Subcutaneous abdominal adipose tissue (tissue), 5 donors: ENCODE data around the gene ABCG4.
"Not testable (repeated sequence)": the region's sequence is repeated elsewhere in the genome, so short reads cannot be mapped to it uniquely, and the experiment has no call there.

Source experiments
- H3K27ac ChIP-seq: one replicate; pipeline ENCODE4 v1.7.0; 2013; ENCODE audit warnings: low read depth, mild to moderate bottlenecking, inconsistent platforms, low read length, moderate library complexity
- H3K27me3 ChIP-seq, 5 donors: one replicate each; pipeline ENCODE4 v1.7.0; 2013; ENCODE audit warnings: low read length in 5 of 5, inconsistent platforms in 1 of 5; ENCODE audit not compliant: control insufficient read depth in 5 of 5, insufficient read depth in 4 of 5
- H3K36me3 ChIP-seq, 5 donors: one replicate each; pipeline ENCODE4 v1.7.0; 2013; ENCODE audit warnings: low read length in 5 of 5; ENCODE audit not compliant: control insufficient read depth in 5 of 5, insufficient read depth in 5 of 5
- H3K4me1 ChIP-seq, 5 donors: one replicate each; pipeline ENCODE4 v1.7.0; 2013; ENCODE audit warnings: low read length in 5 of 5, mild to moderate bottlenecking in 3 of 5, moderate library complexity in 1 of 5; ENCODE audit not compliant: control insufficient read depth in 5 of 5, insufficient read depth in 5 of 5
- H3K4me3 ChIP-seq, 5 donors: one replicate each; pipeline ENCODE4 v1.7.0; 2013; ENCODE audit warnings: low read length in 5 of 5, low read depth in 1 of 5
- H3K9ac ChIP-seq, 5 donors: one replicate each; pipeline ENCODE4 v1.7.0; 2013; ENCODE audit warnings: low read length in 5 of 5, mild to moderate bottlenecking in 4 of 5, moderate library complexity in 3 of 5
- H3K9me3 ChIP-seq, 5 donors: one replicate each; pipeline ENCODE4 v1.7.0; 2013; ENCODE audit warnings: low read length in 5 of 5; ENCODE audit not compliant: control insufficient read depth in 5 of 5
- donor health status: healthy.
- donor health status: healthy.
- donor health status: healthy.
- donor health status: healthy.
- donor health status: healthy.

ABCG4 gene

DNA sequence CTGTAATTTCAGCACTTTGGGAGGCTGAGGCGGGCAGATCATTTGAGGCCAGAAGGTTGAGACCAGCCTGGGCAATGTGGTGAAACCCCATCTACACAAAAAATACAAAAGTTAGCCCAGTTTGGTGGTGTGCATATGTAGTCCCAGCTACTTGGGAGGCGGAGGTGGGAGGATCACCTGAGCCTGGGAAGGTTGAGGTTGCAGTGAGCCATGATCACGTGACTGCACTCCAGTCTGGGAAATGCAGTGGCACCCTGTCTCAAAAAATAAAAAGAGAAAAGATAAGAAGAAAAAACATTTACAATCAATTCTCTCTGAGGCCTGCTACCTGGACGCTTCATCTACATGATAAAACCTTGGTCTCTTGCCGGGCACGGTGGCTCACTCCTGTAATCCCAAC, 50.1 kb downstream of the ABCG4 start:
- H3K27ac ChIP-seq, result no peak overlapping the region
- H3K27me3 ChIP-seq, result no peaks in the 10 kb centered on the region
- no peak overlapping the region for H3K4me3 ChIP-seq
- H3K4me1 ChIP-seq, result peaks cover 0 to 6% (median 3%) of the 10 kb centered on the region in 5 donors
- H3K9me3 ChIP-seq, result no peaks in the 10 kb centered on the region
- H3K9ac ChIP-seq, result no peak overlapping the region
- H3K36me3 ChIP-seq, result no peaks in the 10 kb centered on the region

DNA sequence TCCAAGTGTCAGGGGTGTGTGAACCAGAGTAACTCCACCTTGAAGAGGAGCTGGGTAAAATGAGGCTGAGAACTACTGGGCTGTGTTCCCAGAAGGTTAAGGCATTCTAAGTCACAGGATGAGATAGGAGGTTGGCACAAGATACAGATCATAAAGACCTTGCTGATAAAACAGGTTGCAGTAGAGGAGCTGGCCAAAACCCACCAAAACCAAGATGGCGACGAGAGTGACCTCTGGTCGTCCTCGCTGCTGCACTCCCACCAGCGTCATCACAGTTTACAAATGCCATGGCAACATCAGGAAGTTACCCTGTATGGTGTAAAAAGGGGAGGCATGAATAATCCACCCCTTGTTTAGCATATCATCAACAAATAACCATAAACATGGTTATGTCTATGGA, 52.4 kb downstream of the ABCG4 start:
- not testable (repeated sequence) for H3K36me3 ChIP-seq, H3K27ac ChIP-seq, H3K9ac ChIP-seq, H3K4me3 ChIP-seq, H3K27me3 ChIP-seq, H3K9me3 ChIP-seq
- H3K4me1 ChIP-seq, result peaks cover 0 to 12% (median 9%) of the 10 kb centered on the region in 5 donors

DNA sequence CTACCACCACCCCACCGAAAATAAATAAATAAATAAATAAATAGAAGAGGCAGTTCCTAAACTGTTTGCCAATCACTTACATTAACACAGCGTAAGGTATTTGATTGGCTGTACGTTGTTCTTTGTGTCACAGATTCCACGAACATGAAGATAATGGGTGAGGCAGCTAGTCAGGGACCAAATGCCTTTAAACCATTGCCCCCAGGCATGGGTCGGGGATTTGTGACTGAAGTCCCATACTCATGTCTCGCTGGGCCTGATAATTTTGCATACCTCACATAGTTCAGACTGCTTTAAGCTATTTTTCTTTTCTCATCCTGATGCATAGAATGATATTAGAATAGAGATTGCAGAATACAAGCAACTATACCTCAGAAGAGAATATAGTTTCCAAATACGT, 53.7 kb downstream of the ABCG4 start:
- Histone ChIP-seq H3K9me3 (no peaks in the 10 kb centered on the region), H3K27ac (no peak overlapping the region), H3K4me1 (peaks cover 0 to 18% (median 15%) of the 10 kb centered on the region in 5 donors), H3K4me3 (no peak overlapping the region), H3K36me3 (no peaks in the 10 kb centered on the region), H3K9ac (no peak overlapping the region), H3K27me3 (no peaks in the 10 kb centered on the region)

DNA sequence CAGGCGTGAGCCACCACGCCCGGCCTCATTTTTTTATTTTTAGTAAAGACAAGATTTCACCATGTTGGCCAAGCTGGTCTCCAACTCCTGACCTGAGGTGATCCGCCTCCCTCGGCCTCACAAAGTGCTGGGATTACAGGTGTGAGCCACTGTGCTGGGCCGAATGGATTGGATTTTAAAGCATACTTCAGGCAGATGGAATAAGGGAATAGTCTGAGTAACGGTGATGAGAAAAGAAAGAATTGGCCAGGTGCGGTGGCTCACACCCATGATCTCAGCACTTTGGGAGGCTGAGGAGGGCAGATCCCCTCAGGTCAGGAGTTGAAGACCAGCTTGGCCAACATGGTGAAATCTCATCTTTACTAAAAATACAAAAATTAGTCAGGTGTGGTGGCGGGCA, 55.2 kb downstream of the ABCG4 start:
- H3K9me3 ChIP-seq, result no peaks in the 10 kb centered on the region
- no peaks in the 10 kb centered on the region for H3K27me3 ChIP-seq

DNA sequence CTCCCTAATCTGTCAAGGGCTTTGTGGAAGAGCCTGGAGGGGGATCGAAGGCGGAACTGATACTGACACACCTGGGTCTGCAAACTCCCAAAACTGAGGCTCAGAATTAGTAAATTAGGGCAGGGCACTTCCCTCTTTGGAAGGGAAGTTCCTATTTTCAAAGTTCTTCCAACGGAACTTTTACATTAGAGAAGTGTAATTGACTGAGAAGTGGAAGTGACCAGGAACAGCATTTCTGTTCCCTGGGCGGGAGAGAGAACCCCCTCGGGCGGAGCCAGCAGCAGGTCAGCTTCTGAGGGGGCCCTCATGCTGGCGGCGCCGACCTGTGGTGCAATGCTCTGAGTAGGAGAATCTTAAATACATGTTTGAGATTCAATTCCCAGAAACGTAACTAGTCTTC, 56.2 kb downstream of the ABCG4 start:
- peak overlapping the region; percentile 85 for H3K27ac ChIP-seq
- no peaks in the 10 kb centered on the region for H3K9me3 ChIP-seq
- peak overlapping the region in 3 of 5 donors; percentile 30 to 77 (median 75) for H3K9ac ChIP-seq
- H3K4me3 ChIP-seq, result peak overlapping the region; percentile 61 to 87 (median 74)
- no peaks in the 10 kb centered on the region for H3K27me3 ChIP-seq
- H3K36me3 ChIP-seq, result no peaks in the 10 kb centered on the region
- peaks cover 0 to 30% (median 19%) of the 10 kb centered on the region in 5 donors for H3K4me1 ChIP-seq

More for the DNA sequence above, 55.2 kb downstream of the ABCG4 start:
- Histone ChIP-seq H3K4me3 (no peak overlapping the region), H3K9ac (no peak overlapping the region), H3K4me1 (peaks cover 0 to 30% (median 19%) of the 10 kb centered on the region in 5 donors), H3K36me3 (no peaks in the 10 kb centered on the region), H3K27ac (no peak overlapping the region)

DNA sequence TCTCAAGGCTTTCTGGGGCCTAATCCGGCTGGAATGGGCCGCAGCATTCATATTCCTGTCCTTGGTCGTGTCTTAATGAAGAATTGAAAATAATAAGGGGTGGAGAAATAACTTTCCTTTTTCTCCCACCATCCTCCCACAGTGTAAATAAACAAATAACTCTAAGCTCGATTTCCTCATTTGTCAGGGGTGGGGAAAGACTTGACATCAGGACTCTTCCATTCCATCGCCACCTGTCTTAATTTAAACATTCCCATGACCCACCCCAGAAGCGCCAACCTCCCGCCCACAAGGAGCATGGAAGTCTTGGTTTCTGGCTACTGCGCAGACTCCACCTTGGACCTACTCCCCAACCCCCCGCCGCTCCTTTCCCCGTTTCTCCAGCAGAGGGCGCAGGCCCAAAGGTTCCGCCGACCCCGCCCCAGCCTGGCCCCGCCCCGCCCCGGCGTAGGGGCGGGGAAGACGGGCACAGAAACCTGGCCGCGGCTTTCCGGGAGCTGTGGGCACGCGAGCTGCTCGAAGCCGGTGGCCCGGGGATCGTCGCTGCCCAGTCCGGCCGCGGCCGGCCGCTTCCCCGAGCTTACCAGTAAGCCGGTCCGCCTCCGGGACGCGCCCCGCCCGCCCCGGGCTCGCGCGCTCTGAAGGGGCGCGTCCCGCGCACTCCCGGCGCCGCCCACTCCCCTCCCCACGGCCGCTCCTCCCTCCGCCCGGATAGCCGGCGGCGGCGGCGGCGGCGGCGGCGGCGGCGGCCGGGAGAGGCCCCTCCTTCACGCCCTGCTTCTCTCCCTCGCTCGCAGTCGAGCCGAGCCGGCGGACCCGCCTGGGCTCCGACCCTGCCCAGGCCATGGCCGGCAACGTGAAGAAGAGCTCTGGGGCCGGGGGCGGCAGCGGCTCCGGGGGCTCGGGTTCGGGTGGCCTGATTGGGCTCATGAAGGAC, 57.0 kb downstream of the ABCG4 start, which contains the start of gene CBL:
TSS of gene CBL (plus strand) at position 766 of the 937 bp plus-strand sequence. CDS start at position 845, 79 bp downstream.
- Histone ChIP-seq H3K36me3 (no peaks in the 10 kb centered on the region), H3K27me3 (no peaks in the 10 kb centered on the region), H3K4me3 (peak within 1 kb of the TSS; percentile 76 to 95 (median 87)), H3K9me3 (no peaks in the 10 kb centered on the region), H3K4me1 (peaks cover 0 to 30% (median 19%) of the 10 kb centered on the region in 5 donors), H3K9ac (peak within 1 kb of the TSS; percentile 22 to 88 (median 86)), H3K27ac (peak within 1 kb of the TSS; percentile 85)

DNA sequence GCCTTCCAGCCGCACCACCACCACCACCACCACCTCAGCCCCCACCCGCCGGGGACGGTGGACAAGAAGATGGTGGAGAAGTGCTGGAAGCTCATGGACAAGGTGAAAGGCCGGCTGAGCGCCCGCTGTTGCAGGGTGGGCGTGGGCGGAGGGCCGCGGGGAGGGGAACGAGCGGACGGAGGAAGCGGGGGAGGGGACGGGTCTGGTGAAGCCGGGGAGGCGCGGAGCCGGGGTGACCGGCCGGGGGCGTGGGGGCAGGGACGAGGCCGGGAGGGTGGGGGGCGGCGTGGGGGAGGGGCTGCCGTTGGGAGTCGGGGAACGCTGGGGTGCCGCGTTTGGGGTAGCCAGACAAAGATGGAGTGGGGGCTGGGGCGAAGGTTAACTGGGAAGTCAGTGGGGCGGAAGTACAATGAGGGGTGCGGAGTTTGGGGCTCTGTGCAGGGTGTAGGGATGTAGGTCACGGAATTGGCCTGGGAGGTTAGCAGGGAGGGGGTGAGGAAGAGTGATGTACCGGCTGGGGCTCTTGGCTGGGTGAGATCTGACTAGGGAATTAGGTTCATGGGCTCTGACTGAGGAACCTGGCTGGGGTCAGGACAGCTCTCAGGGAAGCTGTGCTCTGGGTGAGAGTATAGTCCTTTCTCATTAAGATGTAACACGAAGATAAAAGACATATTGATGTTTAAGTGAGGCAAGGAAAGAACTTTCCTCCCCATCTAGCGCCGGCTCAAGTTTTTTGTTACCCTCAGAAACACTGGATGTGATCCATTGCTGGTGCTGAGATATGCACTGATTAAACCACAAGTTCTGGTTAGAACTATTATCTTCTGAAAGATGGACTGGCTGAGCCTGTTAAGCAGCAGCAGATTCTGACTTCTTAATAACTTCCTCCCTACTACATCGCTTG, 57.9 kb downstream of the ABCG4 start:
- Histone ChIP-seq H3K36me3 (no peaks in the 10 kb centered on the region), H3K27ac (peak overlapping the region; percentile 85), H3K4me1 (peaks cover 0 to 30% (median 19%) of the 10 kb centered on the region in 5 donors), H3K9me3 (no peaks in the 10 kb centered on the region), H3K9ac (peak overlapping the region; percentile 22 to 88 (median 86)), H3K4me3 (peak overlapping the region; percentile 76 to 95 (median 87)), H3K27me3 (no peaks in the 10 kb centered on the region)

DNA sequence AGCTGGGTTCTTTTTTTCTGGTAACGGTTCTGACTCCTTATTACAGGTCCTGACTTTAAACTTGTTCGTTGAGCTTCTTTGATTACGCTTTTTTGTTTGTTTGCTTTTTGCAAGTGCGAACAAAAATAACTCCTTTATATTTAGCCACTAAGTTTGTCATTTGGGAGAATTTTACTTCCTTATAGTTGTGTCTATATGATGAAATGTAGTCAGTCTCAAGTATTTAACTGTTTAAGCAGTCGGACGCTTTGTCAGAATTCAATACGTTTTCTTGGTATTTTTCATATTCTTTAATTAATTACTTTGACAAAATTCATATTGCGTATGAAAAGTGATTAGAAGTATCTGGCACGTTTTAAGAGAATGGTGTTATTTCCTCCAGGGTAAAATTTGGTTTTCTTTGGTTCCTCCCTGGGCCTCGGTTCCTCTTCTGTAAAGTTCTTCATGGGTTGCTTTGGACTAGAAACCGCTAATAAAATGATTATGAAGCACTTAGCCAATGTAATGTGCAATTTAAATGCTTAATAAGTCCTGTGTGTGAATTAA, 58.6 kb downstream of the ABCG4 start:
- peak overlapping the region; percentile 22 to 88 (median 70) for H3K9ac ChIP-seq
- peaks cover 0 to 30% (median 19%) of the 10 kb centered on the region in 5 donors for H3K4me1 ChIP-seq
- H3K4me3 ChIP-seq, result peak overlapping the region; percentile 73 to 95 (median 87)

DNA sequence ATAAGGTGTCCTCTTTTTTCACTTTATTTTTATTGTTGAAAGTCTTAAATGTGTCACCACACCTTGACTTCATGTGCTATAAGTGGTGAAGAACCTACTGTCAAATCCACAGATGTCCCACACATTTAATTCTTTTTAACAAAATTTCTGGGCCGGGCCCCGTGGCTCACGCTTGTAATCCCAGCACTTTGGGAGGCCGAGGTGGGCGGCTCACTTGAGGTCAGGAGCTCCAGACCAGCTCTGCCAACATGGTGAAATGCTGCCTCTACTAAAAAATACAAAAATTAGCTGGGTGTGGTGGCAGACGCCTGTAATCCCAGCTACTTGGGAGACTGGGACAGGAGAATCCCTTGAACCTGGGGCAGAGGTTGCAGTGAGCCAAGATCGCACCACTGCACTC, 60.3 kb downstream of the ABCG4 start:
- Histone ChIP-seq H3K9me3 (no peaks in the 10 kb centered on the region), H3K9ac (no peak overlapping the region), H3K27me3 (no peaks in the 10 kb centered on the region), H3K4me3 (no peak overlapping the region), H3K36me3 (no peaks in the 10 kb centered on the region), H3K27ac (no peak overlapping the region), H3K4me1 (peaks cover 0 to 33% (median 23%) of the 10 kb centered on the region in 5 donors)

More for the DNA sequence above, 58.6 kb downstream of the ABCG4 start:
- H3K9me3 ChIP-seq, result no peaks in the 10 kb centered on the region
- H3K27me3 ChIP-seq, result no peaks in the 10 kb centered on the region
- H3K36me3 ChIP-seq, result no peaks in the 10 kb centered on the region
- H3K27ac ChIP-seq, result peak overlapping the region; percentile 63
